ENCODE results near the gene PNKP. TPM values are rescaled to one million over a fixed set of nuclear protein-coding genes. Genes with fewer than 3 reads are reported as not detected.

PNKP gene
- total and polyA plus RNA-seq, 10 of the 15 experiments (the other 5 are each of a cell fraction or from before 2014, with no cell fraction given): 2.9 to 82.3 (median 33.2) TPM

DNA sequence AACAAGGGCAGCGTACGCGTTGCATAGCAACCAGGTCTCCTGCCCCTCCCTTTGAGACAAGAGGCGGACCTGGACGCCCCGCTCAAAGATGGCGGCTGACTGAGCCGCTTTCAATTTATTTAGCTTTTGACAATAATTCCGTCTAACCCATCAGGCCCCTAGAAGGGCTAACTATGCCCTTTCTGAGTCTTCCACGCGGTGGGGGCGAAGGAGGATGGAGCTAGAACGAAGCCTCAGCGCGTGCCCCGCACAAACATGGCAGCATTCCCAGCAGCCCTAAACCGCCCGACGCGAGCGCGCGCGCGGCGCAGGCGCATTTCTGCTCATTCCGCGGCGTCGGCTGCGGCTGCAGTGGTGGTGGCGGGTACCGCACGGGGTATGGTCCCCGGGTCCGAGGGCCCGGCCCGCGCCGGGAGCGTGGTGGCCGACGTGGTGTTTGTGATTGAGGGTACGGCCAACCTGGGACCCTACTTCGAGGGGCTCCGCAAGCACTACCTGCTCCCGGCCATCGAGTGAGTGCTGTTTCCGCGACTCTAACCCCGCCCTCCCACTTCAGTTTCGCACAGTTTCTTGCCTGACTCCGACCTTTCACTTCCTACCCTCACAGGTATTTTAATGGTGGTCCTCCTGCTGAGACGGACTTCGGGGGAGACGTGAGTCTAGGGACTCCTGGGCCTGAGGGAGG, 49.3 kb downstream of the PNKP start, which contains the start of gene MED25 (continued):
- TF ChIP-seq EGR1 (IDR thresholded peaks at IDR 0.05; ENCODE audit: borderline replicate concordance in 1 of 2, low read depth in 2 of 2, low read length in 2 of 2) (no peak), PAX8 (IDR thresholded peaks at IDR 0.05) (no peak), JUNB (IDR thresholded peaks at IDR 0.05) (no peak), CREM (IDR thresholded peaks at IDR 0.05; ENCODE audit: low read depth) (peak; percentile 58), FOXK2 (IDR thresholded peaks at IDR 0.05) (no peak), RUNX3 (IDR thresholded peaks at IDR 0.05; ENCODE audit: low read length) (peak; percentile 69), CHD2 (IDR thresholded peaks at IDR 0.05; ENCODE audit: borderline replicate concordance, low read depth, low read length) (0 out of 2 replicates have a peak, but pooled peaks have one; percentile 11), NFYA (IDR thresholded peaks at IDR 0.05; ENCODE audit: borderline replicate concordance, low read depth, low read length) (no peak), BCL11A (IDR thresholded peaks at IDR 0.05; ENCODE audit: low read depth, low read length) (no peak), KLF5 (IDR thresholded peaks at IDR 0.05; ENCODE audit: partially characterized antibody) (no peak), NFYB (IDR thresholded peaks at IDR 0.05; ENCODE audit: insufficient read depth, low read depth, low read length) (no peak), SMC3 (IDR thresholded peaks at IDR 0.05; ENCODE audit: borderline replicate concordance, low read length) (no peak), HDAC6 (IDR thresholded peaks at IDR 0.05; ENCODE audit: unreplicated experiment) (no peak), PAX5 (IDR thresholded peaks at IDR 0.05; ENCODE audit: borderline replicate concordance, low read depth, low read length) (peak; percentile 33; the same call in 1 of the 2 replicates), ZNF384 (IDR thresholded peaks at IDR 0.05; ENCODE audit: borderline replicate concordance, low read depth, low read length) (no peak), CEBPB (IDR thresholded peaks at IDR 0.05; ENCODE audit: borderline replicate concordance in 1 of 2, low read depth in 2 of 2, low read length in 2 of 2) (no peak), MEF2A (IDR thresholded peaks at IDR 0.05; ENCODE audit: insufficient read depth, low read depth, low read length) (no peak), ESRRA (IDR thresholded peaks at IDR 0.05; ENCODE audit: low read length) (no peak), SREBF2 (IDR thresholded peaks at IDR 0.05; ENCODE audit: low read length) (no peak), RELA (IDR thresholded peaks at IDR 0.05; ENCODE audit: borderline replicate concordance, partially characterized antibody) (peak; percentile 59), SPI1 (IDR thresholded peaks at IDR 0.05; ENCODE audit: borderline replicate concordance, insufficient read depth, low read depth, low read length) (0 out of 2 replicates have a peak, but pooled peaks have one; percentile 35), RBBP5 (conservative IDR thresholded peaks at IDR 0.05) (no peak)
- TF ChIP-seq, protein P1, sequence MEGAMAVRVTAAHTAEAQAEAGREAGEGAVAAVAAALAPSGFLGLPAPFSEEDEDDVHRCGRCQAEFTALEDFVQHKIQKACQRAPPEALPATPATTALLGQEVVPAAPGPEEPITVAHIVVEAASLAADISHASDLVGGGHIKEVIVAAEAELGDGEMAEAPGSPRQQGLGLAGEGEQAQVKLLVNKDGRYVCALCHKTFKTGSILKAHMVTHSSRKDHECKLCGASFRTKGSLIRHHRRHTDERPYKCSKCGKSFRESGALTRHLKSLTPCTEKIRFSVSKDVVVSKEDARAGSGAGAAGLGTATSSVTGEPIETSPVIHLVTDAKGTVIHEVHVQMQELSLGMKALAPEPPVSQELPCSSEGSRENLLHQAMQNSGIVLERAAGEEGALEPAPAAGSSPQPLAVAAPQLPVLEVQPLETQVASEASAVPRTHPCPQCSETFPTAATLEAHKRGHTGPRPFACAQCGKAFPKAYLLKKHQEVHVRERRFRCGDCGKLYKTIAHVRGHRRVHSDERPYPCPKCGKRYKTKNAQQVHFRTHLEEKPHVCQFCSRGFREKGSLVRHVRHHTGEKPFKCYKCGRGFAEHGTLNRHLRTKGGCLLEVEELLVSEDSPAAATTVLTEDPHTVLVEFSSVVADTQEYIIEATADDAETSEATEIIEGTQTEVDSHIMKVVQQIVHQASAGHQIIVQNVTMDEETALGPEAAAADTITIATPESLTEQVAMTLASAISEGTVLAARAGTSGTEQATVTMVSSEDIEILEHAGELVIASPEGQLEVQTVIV (IDR thresholded peaks at IDR 0.05; ENCODE audit: borderline replicate concordance, partially characterized antibody): no peak
- TF ChIP-seq, protein P2, sequence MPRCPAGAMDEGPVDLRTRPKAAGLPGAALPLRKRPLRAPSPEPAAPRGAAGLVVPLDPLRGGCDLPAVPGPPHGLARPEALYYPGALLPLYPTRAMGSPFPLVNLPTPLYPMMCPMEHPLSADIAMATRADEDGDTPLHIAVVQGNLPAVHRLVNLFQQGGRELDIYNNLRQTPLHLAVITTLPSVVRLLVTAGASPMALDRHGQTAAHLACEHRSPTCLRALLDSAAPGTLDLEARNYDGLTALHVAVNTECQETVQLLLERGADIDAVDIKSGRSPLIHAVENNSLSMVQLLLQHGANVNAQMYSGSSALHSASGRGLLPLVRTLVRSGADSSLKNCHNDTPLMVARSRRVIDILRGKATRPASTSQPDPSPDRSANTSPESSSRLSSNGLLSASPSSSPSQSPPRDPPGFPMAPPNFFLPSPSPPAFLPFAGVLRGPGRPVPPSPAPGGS (IDR thresholded peaks at IDR 0.05; ENCODE audit: borderline replicate concordance, insufficient read depth, low read depth, low read length, poor library complexity, severe bottlenecking): no peak
- TF ChIP-seq, protein P3, sequence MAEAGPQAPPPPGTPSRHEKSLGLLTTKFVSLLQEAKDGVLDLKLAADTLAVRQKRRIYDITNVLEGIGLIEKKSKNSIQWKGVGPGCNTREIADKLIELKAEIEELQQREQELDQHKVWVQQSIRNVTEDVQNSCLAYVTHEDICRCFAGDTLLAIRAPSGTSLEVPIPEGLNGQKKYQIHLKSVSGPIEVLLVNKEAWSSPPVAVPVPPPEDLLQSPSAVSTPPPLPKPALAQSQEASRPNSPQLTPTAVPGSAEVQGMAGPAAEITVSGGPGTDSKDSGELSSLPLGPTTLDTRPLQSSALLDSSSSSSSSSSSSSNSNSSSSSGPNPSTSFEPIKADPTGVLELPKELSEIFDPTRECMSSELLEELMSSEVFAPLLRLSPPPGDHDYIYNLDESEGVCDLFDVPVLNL (IDR thresholded peaks at IDR 0.05; ENCODE audit: low read depth, low read length): no peak
- TF ChIP-seq, protein P4, sequence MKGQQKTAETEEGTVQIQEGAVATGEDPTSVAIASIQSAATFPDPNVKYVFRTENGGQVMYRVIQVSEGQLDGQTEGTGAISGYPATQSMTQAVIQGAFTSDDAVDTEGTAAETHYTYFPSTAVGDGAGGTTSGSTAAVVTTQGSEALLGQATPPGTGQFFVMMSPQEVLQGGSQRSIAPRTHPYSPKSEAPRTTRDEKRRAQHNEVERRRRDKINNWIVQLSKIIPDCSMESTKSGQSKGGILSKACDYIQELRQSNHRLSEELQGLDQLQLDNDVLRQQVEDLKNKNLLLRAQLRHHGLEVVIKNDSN (IDR thresholded peaks at IDR 0.05; ENCODE audit: borderline replicate concordance, extremely low read length, insufficient read depth, low read depth, low read length): no peak
